ENCODE data around the gene SLC7A10.

Gene SLC7A10

GRCh38 chr19:33266974-33267484 lies 41.4 kb upstream of the SLC7A10 start:
- TF ChIP-seq EZH2phosphoT487 (IDR thresholded peaks at IDR 0.05; ENCODE audit: borderline replicate concordance, low read length) (no peak), CTCF (IDR thresholded peaks at IDR 0.05; ENCODE audit: low read depth, low read length, poor library complexity, severe bottlenecking) (no peak)
- Histone ChIP-seq H3K4me2 (ENCODE audit: low read length) (no peak overlapping the region), H3F3A (ENCODE audit: control insufficient read depth, insufficient read depth) (no peaks in the 10 kb centered on the region), H4K20me1 (ENCODE audit: control insufficient read depth, insufficient read depth, low read depth, low read length) (no peaks in the 10 kb centered on the region), H3K79me2 (ENCODE audit: control insufficient read depth, low read length) (no peaks in the 10 kb centered on the region), H3K36me3 (ENCODE audit: control insufficient read depth, low read length) (no peaks in the 10 kb centered on the region), H3K9me3 (ENCODE audit: control insufficient read depth, insufficient read depth, low read length) (no peaks in the 10 kb centered on the region), H3K27me3 (ENCODE audit: control insufficient read depth, low read length) (no peaks in the 10 kb centered on the region), H3K4me1 (ENCODE audit: control insufficient read depth, low read length) (peaks cover 5% of the 10 kb centered on the region; the same call in 1 of the 2 replicates), H3K4me3 (ENCODE audit: low read length) (no peak overlapping the region), H3K27ac (ENCODE audit: low read depth, low read length) (no peak overlapping the region), H3K9me2 (replicated peaks; ENCODE audit: control insufficient read depth, low read length) (no peaks in the 10 kb centered on the region)

GRCh38 chr19:33264881-33265445 lies 39.3 kb upstream of the SLC7A10 start:
- Histone ChIP-seq H3K4me1 (ENCODE audit: control insufficient read depth, low read length) (peaks cover 5% of the 10 kb centered on the region; the same call in 1 of the 2 replicates), H3K4me3 (ENCODE audit: low read length) (no peak overlapping the region), H3K79me2 (ENCODE audit: control insufficient read depth, low read length) (no peaks in the 10 kb centered on the region), H3F3A (ENCODE audit: control insufficient read depth, insufficient read depth) (no peaks in the 10 kb centered on the region), H3K9me3 (ENCODE audit: control insufficient read depth, insufficient read depth, low read length) (no peaks in the 10 kb centered on the region), H3K9me2 (replicated peaks; ENCODE audit: control insufficient read depth, low read length) (no peaks in the 10 kb centered on the region), H3K27ac (ENCODE audit: low read depth, low read length) (no peak overlapping the region), H3K4me2 (ENCODE audit: low read length) (no peak overlapping the region), H3K36me3 (ENCODE audit: control insufficient read depth, low read length) (no peaks in the 10 kb centered on the region), H3K27me3 (ENCODE audit: control insufficient read depth, low read length) (no peaks in the 10 kb centered on the region), H4K20me1 (ENCODE audit: control insufficient read depth, insufficient read depth, low read depth, low read length) (no peaks in the 10 kb centered on the region)
- no peak for TF ChIP-seq CTCF (IDR thresholded peaks at IDR 0.05; ENCODE audit: low read depth, low read length, poor library complexity, severe bottlenecking)
- no peak for TF ChIP-seq EZH2phosphoT487 (IDR thresholded peaks at IDR 0.05; ENCODE audit: borderline replicate concordance, low read length)

DNA sequence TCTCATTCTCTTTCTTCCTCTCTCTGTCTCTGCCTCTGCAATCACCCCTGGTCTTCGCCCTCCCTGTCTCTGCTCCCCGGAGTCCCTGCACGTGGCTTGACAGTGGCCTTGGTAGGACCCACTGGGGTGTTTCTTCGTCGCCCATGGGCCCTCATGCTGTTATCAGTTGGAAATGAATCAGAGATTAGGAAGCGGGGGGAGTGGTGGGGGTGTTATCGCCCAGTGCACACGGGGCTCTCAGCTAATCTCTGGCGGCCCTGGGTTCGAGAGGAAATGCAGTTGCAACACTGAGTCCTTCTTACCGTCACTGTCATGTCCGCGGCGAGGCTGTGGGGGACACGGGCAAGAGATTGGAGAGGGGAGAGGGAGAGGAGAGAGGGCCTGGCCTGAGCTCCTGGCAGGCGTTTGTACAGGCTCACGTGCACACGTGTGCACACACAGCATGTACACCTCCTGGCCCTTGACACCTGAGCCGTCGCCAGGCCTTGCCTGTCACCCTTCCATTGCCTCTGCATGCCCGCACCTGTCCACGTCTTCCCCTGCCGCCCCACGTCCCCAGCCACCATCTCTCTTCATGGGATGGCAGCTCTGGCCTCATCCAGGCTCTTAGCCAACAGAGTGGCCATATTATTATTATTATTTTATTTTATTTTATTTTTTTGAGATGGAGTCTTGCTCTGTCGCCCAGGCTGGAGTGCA lies 37.8 kb upstream of the SLC7A10 start:
- Histone ChIP-seq H3F3A (ENCODE audit: control insufficient read depth, insufficient read depth) (no peaks in the 10 kb centered on the region), H3K4me1 (ENCODE audit: control insufficient read depth, low read length) (peaks cover 2% of the 10 kb centered on the region; the same call in 1 of the 2 replicates), H3K9me2 (replicated peaks; ENCODE audit: control insufficient read depth, low read length) (no peaks in the 10 kb centered on the region), H3K27ac (ENCODE audit: low read depth, low read length) (no peak overlapping the region), H3K79me2 (ENCODE audit: control insufficient read depth, low read length) (no peaks in the 10 kb centered on the region), H3K9me3 (ENCODE audit: control insufficient read depth, insufficient read depth, low read length) (no peaks in the 10 kb centered on the region), H3K4me3 (ENCODE audit: low read length) (no peak overlapping the region), H4K20me1 (ENCODE audit: control insufficient read depth, insufficient read depth, low read depth, low read length) (no peaks in the 10 kb centered on the region), H3K4me2 (ENCODE audit: low read length) (no peak overlapping the region), H3K36me3 (ENCODE audit: control insufficient read depth, low read length) (no peaks in the 10 kb centered on the region), H3K27me3 (ENCODE audit: control insufficient read depth, low read length) (no peaks in the 10 kb centered on the region)
- no peak for TF ChIP-seq CTCF (IDR thresholded peaks at IDR 0.05; ENCODE audit: low read depth, low read length, poor library complexity, severe bottlenecking)
- no peak for TF ChIP-seq EZH2phosphoT487 (IDR thresholded peaks at IDR 0.05; ENCODE audit: borderline replicate concordance, low read length)
